Ammon's horn (tissue), 1 donor: Measurements from ENCODE around the gene PXDC1.
"Not testable (repeated sequence)": the region's sequence is repeated elsewhere in the genome, so short reads cannot be mapped to it uniquely, and the experiment has no call there.

Source experiments
- DNase-seq: peaks from one replicate; pipeline ENCODE4 v3.0.0-alpha.2; 2016; ENCODE audit warnings: low spot score

The PXDC1 gene

GRCh38 chr6:3708540-3708939 lies 43.0 kb downstream of the PXDC1 start:
- no peak for DNase-seq

- no peak for DNase-seq
These were observed 43.6 kb downstream of the PXDC1 start for GRCh38 chr6:3707751-3708412.

- no peak for DNase-seq
These were observed 44.5 kb downstream of the PXDC1 start for GRCh38 chr6:3707024-3707423.

- DNase-seq, result no peak
These were observed 45.0 kb downstream of the PXDC1 start for GRCh38 chr6:3706547-3706946.

GRCh38 chr6:3701631-3702030 lies 49.9 kb downstream of the PXDC1 start:
- DNase-seq, result no peak

GRCh38 chr6:3699231-3699630 lies 52.3 kb downstream of the PXDC1 start:
- DNase-seq, result no peak

- DNase-seq, result no peak
These were observed 53.5 kb downstream of the PXDC1 start for GRCh38 chr6:3698021-3698420.

GRCh38 chr6:3697609-3698008 lies 53.9 kb downstream of the PXDC1 start:
- DNase-seq, result peak; percentile 49

- DNase-seq, result no peak
These were observed 54.9 kb downstream of the PXDC1 start for GRCh38 chr6:3696525-3697088.

GRCh38 chr6:3695065-3695817 lies 56.3 kb downstream of the PXDC1 start:
- no peak for DNase-seq

- peak; percentile 66 for DNase-seq
These were observed 57.7 kb downstream of the PXDC1 start for GRCh38 chr6:3693831-3694230.

- no peak for DNase-seq
These were observed 61.0 kb downstream of the PXDC1 start for GRCh38 chr6:3690506-3690905.

- no peak for DNase-seq
These were observed 63.7 kb downstream of the PXDC1 start for GRCh38 chr6:3687847-3688246.

- no peak for DNase-seq
These were observed 68.2 kb downstream of the PXDC1 start for GRCh38 chr6:3683331-3683730.

- no peak for DNase-seq
These were observed 72.6 kb downstream of the PXDC1 start for GRCh38 chr6:3678946-3679345.

GRCh38 chr6:3677751-3678150 lies 73.8 kb downstream of the PXDC1 start:
- not testable (repeated sequence) for DNase-seq

- not testable (repeated sequence) for DNase-seq
These were observed 74.2 kb downstream of the PXDC1 start for GRCh38 chr6:3677351-3677750.
